ENCODE measurements around the gene BRI3.

- no peak for TF ChIP-seq RBM14 (IDR thresholded peaks at IDR 0.05; ENCODE audit: borderline replicate concordance, insufficient read depth, low read depth, low read length)
- no peak for TF ChIP-seq AFF4 (CRISPR knock-in tag; IDR thresholded peaks at IDR 0.05)
- no peak for TF ChIP-seq MGA (IDR thresholded peaks at IDR 0.05)
- TF ChIP-seq CTCF (IDR thresholded peaks at IDR 0.05 in 2 of 3, conservative IDR thresholded peaks at IDR 0.05 in 1 of 3; ENCODE audit: insufficient read depth in 2 of 3, low read depth in 1 of 3, low read length in 3 of 3), result no peak
- TF ChIP-seq RBM39 (optimal IDR thresholded peaks at IDR 0.05; ENCODE audit: low read depth, low read length), result no peak
Observed at GRCh38 chr7:98293265-98293664, 11.8 kb downstream of the BRI3 start.
